Endothelial cell of umbilical vein (primary cell): Measurements from ENCODE around the gene LCTL. TPM values are rescaled to one million over a fixed set of nuclear protein-coding genes. Genes with fewer than 3 reads are reported as not detected.
"Not testable (repeated sequence)": the region's sequence is repeated elsewhere in the genome, so short reads cannot be mapped to it uniquely, and the experiment has no call there.

Experiments used
- BruUV-seq: library from RNA; stranded (reverse); fragments of 400-500 nt; replicated peaks from 2 replicates; lab custom pipeline; 2021; lab: Mats Ljungman, UMichigan
- CTCF ChIA-PET: fragments of 300-600, 350-600 bp; sonication (Branson Sonifier 250); formaldehyde crosslinking; loops from one replicate; lab custom pipeline; 2021; ENCODE audit warnings: antibody characterized with exemption, inconsistent platforms; lab: Charles Lee
- POLR2A ChIA-PET: fragments of 300-600, 350-600 bp; sonication (Branson Sonifier 250); formaldehyde crosslinking; loops from one replicate; lab custom pipeline; 2021; ENCODE audit warnings: antibody characterized with exemption, inconsistent platforms; lab: Charles Lee
- DNase-seq: peaks from one replicate; pipeline ENCODE4 v3.0.0-alpha.2; 2011; ENCODE audit warnings: low read depth, low spot score
- FAIRE-seq: peaks from 2 replicates; lab custom pipeline; 2011; peaks lifted over from hg19 to GRCh38; lab: Jason Lieb, UNC
- H2AFZ ChIP-seq: 2 replicates; pipeline ENCODE4 v1.6.0; 2012; ENCODE audit warnings: low read depth, low read length, control low read depth, inconsistent platforms
- H3K27ac ChIP-seq: 2 replicates; pipeline ENCODE4 v1.5.1; 2011; ENCODE audit warnings: low read depth, mild to moderate bottlenecking, control low read depth, low read length, moderate library complexity; ENCODE audit not compliant: insufficient read depth
- H3K27me3 ChIP-seq, 2 experiments: 2 replicates each; pipeline versions ENCODE4 v1.6.0 to v1.6.1; 2011; ENCODE audit warnings: low read length in 2 of 2, mixed read lengths in 1 of 2; ENCODE audit not compliant: control insufficient read depth in 2 of 2, insufficient read depth in 2 of 2
- H3K36me3 ChIP-seq, 2 experiments: 2 replicates in 1 of 2; 3 replicates in 1 of 2; pipeline ENCODE4 v1.5.1; 2011; ENCODE audit warnings: low read length in 2 of 2, mild to moderate bottlenecking in 1 of 2, moderate library complexity in 1 of 2; ENCODE audit not compliant: control insufficient read depth in 2 of 2, insufficient read depth in 2 of 2; ENCODE audit errors: extremely low read depth in 1 of 2
- H3K4me1 ChIP-seq: 3 replicates; pipeline ENCODE4 v1.5.1; 2011; ENCODE audit warnings: mild to moderate bottlenecking, low read length; ENCODE audit not compliant: control insufficient read depth, insufficient read depth; ENCODE audit errors: extremely low read depth
- H3K4me2 ChIP-seq: 2 replicates; pipeline ENCODE4 v1.6.1; 2011; ENCODE audit warnings: low read length, control low read depth, mixed read lengths; ENCODE audit not compliant: insufficient read depth
- H3K4me3 ChIP-seq, 3 experiments: fragments of 200-600 bp in 1 of 3; sonication (generic), shearing (Covaris generic) in 1 of 3; replicated peaks in 1 of 3; 2 replicates each; pipeline ENCODE4 v1.5.1; 2011 to 2016; ENCODE audit warnings: control low read depth in 3 of 3, low read length in 3 of 3, mild to moderate bottlenecking in 2 of 3, inconsistent platforms in 1 of 3, low read depth in 1 of 3, moderate library complexity in 1 of 3; ENCODE audit not compliant: insufficient read depth in 1 of 3
- H3K79me2 ChIP-seq: 2 replicates; pipeline ENCODE4 v1.6.0; 2012; ENCODE audit warnings: low read length, inconsistent platforms; ENCODE audit not compliant: control insufficient read depth, insufficient read depth
- H3K9ac ChIP-seq: replicated peaks from 2 replicates; pipeline ENCODE3; 2011; ENCODE audit warnings: low read length, control low read depth; ENCODE audit not compliant: insufficient read depth; ENCODE audit errors: extremely low read depth
- H3K9me1 ChIP-seq: replicated peaks from 3 replicates; pipeline ENCODE4 v1.6.0; 2011; ENCODE audit warnings: mild to moderate bottlenecking, low read length; ENCODE audit not compliant: control insufficient read depth, insufficient read depth; ENCODE audit errors: extremely low read depth
- H3K9me3 ChIP-seq: replicated peaks from 2 replicates; pipeline ENCODE4 v1.5.1; 2012; ENCODE audit warnings: low read length, inconsistent platforms; ENCODE audit not compliant: control insufficient read depth, insufficient read depth
- H4K20me1 ChIP-seq: replicated peaks from 2 replicates; pipeline ENCODE3; 2011; ENCODE audit warnings: mild to moderate bottlenecking, low read length; ENCODE audit not compliant: control insufficient read depth, insufficient read depth; ENCODE audit errors: extremely low read depth
- JUN ChIP-seq: IDR thresholded peaks from 2 replicates; pipeline ENCODE4 v1.6.1; 2011; ENCODE audit warnings: borderline replicate concordance, low read depth; ENCODE audit not compliant: insufficient read length, insufficient read depth
- MYC ChIP-seq: IDR thresholded peaks from one replicate; pipeline ENCODE4 v1.6.1; 2011; ENCODE audit warnings: mild to moderate bottlenecking, low read depth, low read length
- POLR2A ChIP-seq: IDR thresholded peaks from 2 replicates; pipeline ENCODE4 v1.6.1; 2012; ENCODE audit warnings: low read depth, mild to moderate bottlenecking, control low read depth, low read length
- POLR2AphosphoS5 ChIP-seq: IDR thresholded peaks from 2 replicates; pipeline ENCODE4 v1.6.1; 2012; ENCODE audit warnings: low read depth, mild to moderate bottlenecking, control low read depth, low read length, moderate library complexity; ENCODE audit not compliant: insufficient read depth
- dilution Hi-C: fragments of 300-500 bp; cut with MboI; formaldehyde crosslinking; loops from one replicate; pipeline ENCODE4 v1.15.0; 2019; ENCODE audit warnings: low sequenced_read_pairs; ENCODE audit not compliant: extremely low pct_ligation_motif_present
- intact Hi-C: fragments of 100-400 bp; cut with micrococcal nuclease; formaldehyde crosslinking; loops from one replicate; pipeline ENCODE4 v1.10.0; 2022
- polyA plus RNA-seq, 4 experiments: library from polyadenylated mRNA; depleted of rRNA in 3 of 4; stranded (reverse) in 3 of 4; unstranded in 1 of 4; fragments of >200 nt; gene quantifications; 2 replicates each; pipeline versions ENCODE4 v1.2.1 to v1.2.3, GENCODE V29; 2011 to 2012; ENCODE audit warnings: missing spikeins in 1 of 4
- total RNA-seq: library from RNA; stranded (reverse); gene quantifications from 2 replicates; pipeline ENCODE4 v1.2.3, GENCODE V29; 2021
- TF ChIP-seq, protein P1 (sequence below): IDR thresholded peaks from 2 replicates; pipeline ENCODE4 v1.6.1; 2011; ENCODE audit not compliant: insufficient read depth, insufficient read length
- TF ChIP-seq, protein P2 (sequence below), 2 donors: IDR thresholded peaks; 1 replicate in 1 of 2; 2 replicates in 1 of 2; pipeline ENCODE4 v1.5.1; 2011; ENCODE audit warnings: low read length in 2 of 2, mild to moderate bottlenecking in 2 of 2, moderate library complexity in 2 of 2, control low read depth in 1 of 2, inconsistent platforms in 1 of 2, low read depth in 1 of 2; ENCODE audit not compliant: insufficient read depth in 1 of 2; ENCODE audit errors: extremely low read depth in 1 of 2

The LCTL gene
- total and polyA plus RNA-seq, 2 donors (not counting 3 experiments of a cell fraction or from before 2014, with no cell fraction given): 0.04 TPM; not detected in 1

DNA sequence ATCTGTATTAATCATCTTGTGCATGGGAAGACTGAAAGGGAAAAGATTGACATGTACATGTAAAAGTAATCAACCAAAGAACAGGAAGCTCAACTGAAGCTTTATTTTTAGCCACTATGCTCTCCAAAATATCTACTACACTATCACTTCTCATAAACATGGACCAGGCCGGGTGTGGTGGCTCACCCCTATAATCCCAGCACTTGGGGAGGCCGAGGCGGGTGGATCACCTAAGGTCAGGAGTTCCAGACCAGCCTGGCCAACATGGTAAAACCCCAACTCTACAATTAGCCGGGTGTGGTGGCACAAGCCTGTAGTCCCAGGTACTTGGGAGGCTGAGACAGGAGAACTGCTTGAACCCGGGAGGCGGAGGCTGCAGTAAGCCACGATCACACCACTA lies 65.5 kb downstream of the LCTL start:
- dilution Hi-C loops, H4K20me1 ChIP-seq, H3K27ac ChIP-seq, FAIRE-seq, BruUV-seq, DNase-seq, H3K4me2 ChIP-seq, H3K27me3 ChIP-seq, H3K4me3 ChIP-seq, H3K9ac ChIP-seq, H2AFZ ChIP-seq, H3K9me3 ChIP-seq, CTCF ChIA-PET, H3K9me1 ChIP-seq, POLR2A ChIA-PET: not testable (repeated sequence)
- H3K79me2 ChIP-seq: peaks cover 53% of the 10 kb centered on the region
- peaks cover 32 to 37% of the 10 kb centered on the region in 2 experiments for H3K36me3 ChIP-seq
- intact Hi-C loops: loop anchor here (5.0 kb wide), 1 partner anchor 352 kb away; no protein-coding TSS in a partner anchor
- H3K4me1 ChIP-seq: peaks cover 29% of the 10 kb centered on the region

DNA sequence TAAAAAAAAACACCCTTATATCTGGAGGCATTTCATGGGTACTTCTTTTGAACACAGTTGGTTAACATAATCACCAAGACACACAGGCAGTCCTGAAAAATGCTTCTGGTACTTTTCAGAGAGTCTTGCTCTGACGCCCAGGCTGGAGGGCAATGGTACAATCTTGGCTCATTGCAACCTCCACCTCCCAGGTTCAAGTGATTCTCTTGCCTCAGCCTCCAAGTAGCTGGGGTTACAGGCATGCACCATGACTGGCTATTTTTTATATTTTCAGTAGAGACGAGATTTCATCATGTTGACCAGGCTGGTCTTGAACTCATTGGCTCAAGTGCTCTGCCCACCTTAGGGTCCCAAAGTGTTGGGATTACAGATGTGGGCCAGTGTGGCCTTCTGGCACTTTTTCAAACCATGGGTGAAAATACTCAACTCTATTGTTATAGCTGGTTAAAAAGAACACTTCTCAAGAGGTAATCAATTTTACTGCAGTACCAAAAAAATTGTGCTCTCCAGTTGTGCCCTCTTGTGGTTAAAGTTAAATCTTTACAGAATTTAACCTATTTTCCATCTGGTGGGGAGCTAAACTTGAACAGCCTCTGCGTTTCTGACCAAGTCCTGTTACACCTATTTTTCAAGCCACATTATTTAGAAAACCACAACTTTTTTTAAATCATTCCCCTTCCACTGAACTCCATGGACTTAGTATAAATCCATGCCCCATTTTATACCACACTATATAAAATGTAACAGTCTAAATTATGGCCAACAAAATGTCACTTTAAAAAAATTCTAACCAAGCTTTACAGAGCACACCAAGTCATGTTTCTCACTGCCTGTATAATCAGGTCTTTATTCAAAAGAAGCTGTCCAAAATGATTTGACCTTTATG lies 67.1 kb downstream of the LCTL start:
- Histone ChIP-seq H3K9ac (no peak overlapping the region), H3K9me3 (no peaks in the 10 kb centered on the region), H3K27ac (peak overlapping the region; percentile 10), H3K4me2 (no peak overlapping the region), H3K79me2 (peaks cover 42% of the 10 kb centered on the region), H3K36me3 (peaks cover 37 to 38% of the 10 kb centered on the region in 2 experiments), H3K4me3 (no peak overlapping the region), H4K20me1 (peaks cover 3% of the 10 kb centered on the region), H2AFZ (no peak overlapping the region), H3K9me1 (no peaks in the 10 kb centered on the region), H3K27me3 (no peaks in the 10 kb centered on the region), H3K4me1 (peaks cover 29% of the 10 kb centered on the region)
- DNase-seq: peak; percentile 54
- dilution Hi-C loops: no loop called here
- CTCF ChIA-PET: interaction anchor here (0.6 to 3.7 kb wide), 46 partner anchors 9 to 666 kb away, joined by 3 to 100 read pairs (median 4); partner anchors contain the start of genes DIS3L, LCTL, MAP2K1 and MEGF11
- FAIRE-seq: peak; percentile 59
- BruUV-seq: no TSS peak
- peak; percentile 52 for TF ChIP-seq POLR2A
- TF ChIP-seq, protein P1, sequence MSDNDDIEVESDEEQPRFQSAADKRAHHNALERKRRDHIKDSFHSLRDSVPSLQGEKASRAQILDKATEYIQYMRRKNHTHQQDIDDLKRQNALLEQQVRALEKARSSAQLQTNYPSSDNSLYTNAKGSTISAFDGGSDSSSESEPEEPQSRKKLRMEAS: no peak
- TF ChIP-seq, protein P2, sequence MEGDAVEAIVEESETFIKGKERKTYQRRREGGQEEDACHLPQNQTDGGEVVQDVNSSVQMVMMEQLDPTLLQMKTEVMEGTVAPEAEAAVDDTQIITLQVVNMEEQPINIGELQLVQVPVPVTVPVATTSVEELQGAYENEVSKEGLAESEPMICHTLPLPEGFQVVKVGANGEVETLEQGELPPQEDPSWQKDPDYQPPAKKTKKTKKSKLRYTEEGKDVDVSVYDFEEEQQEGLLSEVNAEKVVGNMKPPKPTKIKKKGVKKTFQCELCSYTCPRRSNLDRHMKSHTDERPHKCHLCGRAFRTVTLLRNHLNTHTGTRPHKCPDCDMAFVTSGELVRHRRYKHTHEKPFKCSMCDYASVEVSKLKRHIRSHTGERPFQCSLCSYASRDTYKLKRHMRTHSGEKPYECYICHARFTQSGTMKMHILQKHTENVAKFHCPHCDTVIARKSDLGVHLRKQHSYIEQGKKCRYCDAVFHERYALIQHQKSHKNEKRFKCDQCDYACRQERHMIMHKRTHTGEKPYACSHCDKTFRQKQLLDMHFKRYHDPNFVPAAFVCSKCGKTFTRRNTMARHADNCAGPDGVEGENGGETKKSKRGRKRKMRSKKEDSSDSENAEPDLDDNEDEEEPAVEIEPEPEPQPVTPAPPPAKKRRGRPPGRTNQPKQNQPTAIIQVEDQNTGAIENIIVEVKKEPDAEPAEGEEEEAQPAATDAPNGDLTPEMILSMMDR (IDR thresholded peaks at IDR 0.05; ENCODE audit: extremely low read depth in 1 of 2, insufficient read depth in 1 of 2, low read depth in 1 of 2, low read length in 2 of 2): peak; percentile 12 to 18
- TF ChIP-seq MYC: no peak
- no peak for TF ChIP-seq POLR2AphosphoS5
- no peak for TF ChIP-seq JUN
- POLR2A ChIA-PET: interaction anchor here (2.1 kb wide), 1 partner anchor 111 kb away, joined by 19 read pairs; the partner anchor contains the start of gene MAP2K1
- intact Hi-C loops: loop anchor here (10.0 kb wide), 1 partner anchor 514 kb away; no protein-coding TSS in a partner anchor
